Measurements from ENCODE around the gene RBP5. TPM values are rescaled to one million over a fixed set of nuclear protein-coding genes. Genes with fewer than 3 reads are reported as not detected.

RBP5 gene
- total RNA-seq, 1 experiment from 2014 or later, result 2.7 TPM

GRCh38 chr12:7154042-7154441 is 25.4 kb upstream of the RBP5 start:
- H3K27ac Mint-ChIP-seq, result no peak overlapping the region

More at GRCh38 chr12:7154042-7154441, 25.4 kb upstream of the RBP5 start:
- TF ChIP-seq, protein P1, sequence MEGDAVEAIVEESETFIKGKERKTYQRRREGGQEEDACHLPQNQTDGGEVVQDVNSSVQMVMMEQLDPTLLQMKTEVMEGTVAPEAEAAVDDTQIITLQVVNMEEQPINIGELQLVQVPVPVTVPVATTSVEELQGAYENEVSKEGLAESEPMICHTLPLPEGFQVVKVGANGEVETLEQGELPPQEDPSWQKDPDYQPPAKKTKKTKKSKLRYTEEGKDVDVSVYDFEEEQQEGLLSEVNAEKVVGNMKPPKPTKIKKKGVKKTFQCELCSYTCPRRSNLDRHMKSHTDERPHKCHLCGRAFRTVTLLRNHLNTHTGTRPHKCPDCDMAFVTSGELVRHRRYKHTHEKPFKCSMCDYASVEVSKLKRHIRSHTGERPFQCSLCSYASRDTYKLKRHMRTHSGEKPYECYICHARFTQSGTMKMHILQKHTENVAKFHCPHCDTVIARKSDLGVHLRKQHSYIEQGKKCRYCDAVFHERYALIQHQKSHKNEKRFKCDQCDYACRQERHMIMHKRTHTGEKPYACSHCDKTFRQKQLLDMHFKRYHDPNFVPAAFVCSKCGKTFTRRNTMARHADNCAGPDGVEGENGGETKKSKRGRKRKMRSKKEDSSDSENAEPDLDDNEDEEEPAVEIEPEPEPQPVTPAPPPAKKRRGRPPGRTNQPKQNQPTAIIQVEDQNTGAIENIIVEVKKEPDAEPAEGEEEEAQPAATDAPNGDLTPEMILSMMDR (conservative IDR thresholded peaks at IDR 0.05), result no peak
- Mint-ChIP-seq H3K27me3 (ENCODE audit: low read depth) (no peaks in the 10 kb centered on the region), H3K36me3 (ENCODE audit: insufficient read depth in 1 of 3, low read depth in 3 of 3) (peaks cover 0 to 21% (median 20%) of the 10 kb centered on the region in 3 experiments; a peak in 6 of 7 replicates), H3K4me3 (no peak overlapping the region), H3K9me3 (no peaks in the 10 kb centered on the region), H3K4me1 (no peaks in the 10 kb centered on the region)
- no peak overlapping the region for H2BK20ac ChIP-seq (ENCODE audit: low read depth, low read length, poor library complexity, severe bottlenecking)
- no peak overlapping the region for H2AFZ ChIP-seq (ENCODE audit: low read length)
- no peak for DNase-seq
- H3K23ac ChIP-seq (ENCODE audit: insufficient read length, low read depth, low read length), result no peak overlapping the region
- no peaks in the 10 kb centered on the region for H3K79me1 ChIP-seq (ENCODE audit: insufficient read depth, low read depth, low read length, poor library complexity, severe bottlenecking)
- H2AK5ac ChIP-seq (ENCODE audit: insufficient read length, low read length), result no peak overlapping the region
- no peak overlapping the region for H4K8ac ChIP-seq (replicated peaks; ENCODE audit: insufficient read length, low read depth, low read length)
- H3T11ph ChIP-seq (ENCODE audit: low read length), result no peak overlapping the region
- H4K91ac ChIP-seq (ENCODE audit: insufficient read length, low read depth, low read length), result no peak overlapping the region
- H3K79me2 ChIP-seq (ENCODE audit: insufficient read depth, low read length), result no peaks in the 10 kb centered on the region
- H3K4me2 ChIP-seq (ENCODE audit: insufficient read depth, insufficient read length, low read length), result no peak overlapping the region
- WGBS (ENCODE audit: extremely low coverage, insufficient read length, low lambda C conversion rate), result no CpG with 5 or more reads among the region's 6 CpGs
- no peak overlapping the region for H2BK15ac ChIP-seq (ENCODE audit: low read depth, low read length)
- no peak overlapping the region for H4K5ac ChIP-seq (ENCODE audit: insufficient read length, low read depth, low read length)
- no peak overlapping the region for H3K56ac ChIP-seq (ENCODE audit: insufficient read length, low read depth, low read length)
- no peak overlapping the region for H3K9ac ChIP-seq (ENCODE audit: extremely low read depth, insufficient read length, low read length)
- H3K14ac ChIP-seq (ENCODE audit: insufficient read depth, low read length), result no peak overlapping the region
- H2BK12ac ChIP-seq (ENCODE audit: insufficient read length, low read depth, low read length), result no peak overlapping the region
- no peak overlapping the region for H3K27ac ChIP-seq (ENCODE audit: insufficient read length, low read depth, low read length)
- H3K4ac ChIP-seq (ENCODE audit: low read depth, low read length), result no peak overlapping the region
- no peaks in the 10 kb centered on the region for H3K23me2 ChIP-seq (ENCODE audit: insufficient read length, low read depth, low read length, poor library complexity, severe bottlenecking)
- no peak overlapping the region for H2BK5ac ChIP-seq (ENCODE audit: insufficient read length, low read length)
- no peaks in the 10 kb centered on the region for H3K9me3 ChIP-seq (ENCODE audit: control insufficient read depth, low read depth, low read length)
- no peaks in the 10 kb centered on the region for H3K27me3 ChIP-seq (ENCODE audit: insufficient read depth, low read length)
- no peaks in the 10 kb centered on the region for H4K20me1 ChIP-seq (ENCODE audit: control insufficient read depth, insufficient read depth, insufficient read length)
- no peaks in the 10 kb centered on the region for H3K4me1 ChIP-seq (ENCODE audit: insufficient read depth, low read length)
- no peak overlapping the region for H3K18ac ChIP-seq (ENCODE audit: insufficient read length, low read depth, low read length)
- no peak overlapping the region for H2BK120ac ChIP-seq (ENCODE audit: low read depth, low read length, poor library complexity, severe bottlenecking)
